GM21360 (cell line): Measurements from ENCODE around the gene OR7A5.
A peak's percentile ranks its signal among the peaks of the same experiment; 100 is the strongest.
"Not testable (repeated sequence)": the region's sequence is repeated elsewhere in the genome, so short reads cannot be mapped to it uniquely, and the experiment has no call there.

ENCODE experiments used
- ATAC-seq: cut with Tn5 transposase; IDR thresholded peaks from one replicate; pipeline ENCODE4 v1.9.1; 2021; ENCODE audit warnings: mild to moderate bottlenecking, moderate library complexity; ENCODE audit not compliant: unreplicated experiment

Gene OR7A5

DNA sequence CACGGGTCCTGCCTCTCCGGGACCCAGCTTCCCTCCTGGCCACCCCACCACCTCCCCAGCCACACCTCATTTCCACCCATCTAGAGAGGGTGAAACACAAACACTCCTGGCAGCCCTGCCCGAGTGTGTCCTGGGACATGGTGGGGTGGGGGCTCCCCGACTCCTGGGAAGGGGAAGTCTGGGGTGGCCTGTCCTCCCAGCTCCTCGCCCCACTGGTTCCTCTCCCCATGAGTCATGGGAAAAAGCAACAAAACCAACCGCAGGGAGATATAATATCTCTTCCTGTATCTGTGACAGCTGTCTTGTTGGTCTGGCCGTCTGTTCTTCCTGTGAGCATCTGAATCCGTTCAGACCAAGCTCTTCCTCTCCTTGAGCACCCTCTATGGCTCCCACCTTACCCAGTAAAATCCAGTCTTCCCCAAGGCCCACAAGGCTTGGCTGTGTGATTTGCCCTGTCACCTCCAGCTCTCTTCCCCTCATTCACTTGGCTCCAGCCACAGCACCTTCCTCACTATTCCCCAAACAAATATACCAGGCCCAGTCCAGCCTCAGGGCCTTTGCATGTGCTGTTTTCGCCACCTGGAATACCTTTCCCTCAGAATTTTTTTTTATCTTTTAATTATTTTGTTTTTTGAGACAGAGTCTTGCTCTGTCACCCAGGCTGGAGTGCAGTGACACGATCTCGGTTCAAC, 49.7 kb downstream of the OR7A5 start:
- peak; percentile 47 for ATAC-seq

DNA sequence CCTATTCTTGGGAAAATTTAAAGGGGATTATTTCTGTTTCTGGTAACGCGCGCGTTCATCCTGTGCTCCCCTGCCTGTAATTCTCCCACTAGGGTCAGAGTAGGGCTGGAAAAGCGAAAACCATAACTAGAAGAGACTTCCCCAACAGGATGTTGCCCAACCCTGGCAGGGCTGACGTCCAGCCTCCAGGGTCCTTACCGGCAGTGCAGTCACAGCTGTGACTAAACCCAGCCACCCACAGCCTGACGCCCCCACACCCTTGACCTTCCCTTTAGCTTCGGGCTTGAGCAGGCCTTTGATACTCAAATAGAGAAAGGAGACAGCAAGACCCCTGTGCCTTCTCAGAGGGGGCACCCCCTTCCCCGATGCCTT, 50.3 kb downstream of the OR7A5 start:
- peak; percentile 45 for ATAC-seq

- ATAC-seq = not testable (repeated sequence)
Observed at GRCh38 chr19:14783410-14783998, 51.5 kb downstream of the OR7A5 start.

GRCh38 chr19:14782626-14783409, 52.2 kb downstream of the OR7A5 start:
- ATAC-seq = no peak

DNA sequence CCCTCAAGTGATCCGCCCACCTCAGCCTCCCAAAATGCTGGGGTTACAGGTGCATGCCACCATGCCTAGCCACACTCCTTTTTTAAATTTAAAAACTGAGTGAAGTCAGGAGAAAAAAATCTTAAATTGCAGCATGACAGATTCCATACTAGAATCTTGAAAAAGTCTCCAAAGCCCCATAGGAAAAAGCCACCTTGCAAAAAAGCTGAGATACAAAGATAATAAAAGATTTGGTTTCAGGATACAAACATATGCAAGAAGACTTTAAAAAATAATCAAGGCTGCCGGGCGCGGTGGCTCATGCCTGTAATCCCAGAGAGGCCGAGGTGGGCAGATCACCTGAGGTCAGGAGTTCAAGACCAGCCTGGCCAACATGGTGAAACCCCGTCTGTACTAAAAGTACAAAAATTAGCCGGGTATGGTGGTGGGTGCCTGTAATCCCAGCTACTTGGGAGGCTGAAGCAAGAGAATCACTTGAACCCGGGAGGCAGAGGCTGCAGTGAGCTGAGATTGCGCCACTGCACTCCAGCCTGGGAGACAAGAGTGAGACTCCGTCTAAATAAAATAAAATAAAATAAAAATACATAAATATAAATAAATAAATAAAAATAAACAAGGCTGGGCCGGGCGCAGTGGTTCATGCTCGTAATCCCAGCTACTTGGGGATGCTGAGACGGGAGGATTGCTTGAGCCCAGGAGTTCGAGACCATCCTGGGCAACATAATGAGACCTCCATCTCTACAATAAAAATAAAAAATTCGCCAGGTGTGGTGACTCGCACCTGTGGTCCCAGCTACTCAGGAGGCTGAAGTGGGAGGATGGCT, 53.1 kb downstream of the OR7A5 start:
- not testable (repeated sequence) for ATAC-seq

DNA sequence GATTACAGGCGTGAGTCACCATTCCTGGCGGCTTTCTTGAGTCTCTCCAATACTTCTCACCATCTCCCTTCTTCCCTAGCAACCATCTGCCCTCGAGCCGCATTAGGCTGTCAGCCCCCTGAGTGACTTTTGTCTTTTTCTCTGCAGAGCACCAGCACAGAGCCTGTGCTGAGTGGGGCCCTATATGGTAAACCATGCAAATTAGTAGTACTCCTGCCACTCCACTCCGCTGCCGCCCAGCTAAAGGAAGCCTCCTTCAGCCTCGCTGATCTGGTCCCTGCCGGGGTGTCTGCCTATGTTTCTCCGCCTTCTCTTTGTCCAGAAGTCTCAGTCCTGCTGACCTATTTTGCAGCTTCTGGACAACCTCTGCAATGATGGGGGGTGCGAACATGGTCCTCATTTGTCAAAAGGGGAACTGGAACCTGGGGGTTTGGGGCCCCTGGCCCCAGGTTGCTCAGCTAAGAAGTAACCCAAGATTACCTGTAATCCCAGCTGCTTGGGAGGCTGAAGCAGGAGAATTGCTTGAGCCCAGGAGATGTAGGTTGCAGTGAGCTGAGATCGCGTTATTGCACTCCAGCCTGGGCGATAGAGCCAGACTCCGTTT, 54.3 kb downstream of the OR7A5 start:
- ATAC-seq = not testable (repeated sequence)

DNA sequence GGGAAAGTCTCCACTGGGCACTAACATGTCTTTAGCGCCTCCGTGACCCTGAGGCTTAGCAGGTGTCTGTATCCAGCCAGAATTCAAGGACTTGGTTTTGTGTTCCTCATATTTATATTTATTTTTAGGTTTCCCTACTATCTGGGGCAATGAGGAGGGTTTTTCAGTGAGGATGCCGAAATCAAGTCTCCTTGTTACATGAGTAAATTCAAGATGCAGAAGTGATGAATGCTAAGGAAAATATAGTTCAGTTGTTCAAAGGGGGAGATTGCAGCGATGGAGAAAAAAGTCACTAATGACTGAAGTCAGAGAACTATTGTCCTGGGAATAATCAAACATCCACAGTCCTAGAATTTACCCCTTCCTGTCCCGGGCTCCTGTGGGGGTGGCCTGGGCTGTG, 55.8 kb downstream of the OR7A5 start:
- ATAC-seq = no peak

GRCh38 chr19:14778110-14778845, 56.7 kb downstream of the OR7A5 start, which contains the start of gene ADGRE2:
Gene ADGRE2 (minus strand): TSS chr19:14778560. CDS start chr19:14776756, 1,804 bp downstream.
- not testable (repeated sequence) for ATAC-seq

GRCh38 chr19:14777645-14778044, 57.3 kb downstream of the OR7A5 start:
- ATAC-seq = not testable (repeated sequence)
